H7 (cell line): ENCODE data around the gene ADRA2A. TPM values are rescaled to one million over a fixed set of nuclear protein-coding genes. Genes with fewer than 3 reads are reported as not detected.

ENCODE experiments used
- DNase-seq: peaks from one replicate; pipeline ENCODE4 v3.0.0; 2012
- H3K27me3 ChIP-seq: 2 replicates; pipeline ENCODE4 v1.6.0; 2011; ENCODE audit warnings: mild to moderate bottlenecking, low read length; ENCODE audit not compliant: control insufficient read depth, insufficient read depth
- H3K36me3 ChIP-seq: replicated peaks from 2 replicates; pipeline ENCODE4 v1.5.1; 2011; ENCODE audit warnings: low read length; ENCODE audit not compliant: control insufficient read depth, insufficient read depth
- H3K4me3 ChIP-seq: 2 replicates; pipeline ENCODE4 v1.5.1; 2011; ENCODE audit warnings: low read depth, mild to moderate bottlenecking, control low read depth, low read length, moderate library complexity; ENCODE audit not compliant: insufficient read depth
- total RNA-seq: library from RNA; depleted of rRNA; stranded (reverse); fragments of >200 nt; shearing (Covaris generic); gene quantifications from 2 replicates; pipeline ENCODE4 v1.2.3, GENCODE V29; 2014

ADRA2A gene
- total RNA-seq, 1 experiment from 2014 or later, result 1.9 TPM

GRCh38 chr10:111112333-111112732 is 35.5 kb downstream of the ADRA2A start:
- no peak for DNase-seq
- Histone ChIP-seq H3K4me3 (no peak overlapping the region), H3K27me3 (no peaks in the 10 kb centered on the region; the same call in 1 of the 2 replicates)

GRCh38 chr10:111113238-111113960 is 36.6 kb downstream of the ADRA2A start:
- no peak for DNase-seq
- no peaks in the 10 kb centered on the region for H3K36me3 ChIP-seq
- H3K27me3 ChIP-seq, result no peaks in the 10 kb centered on the region; the same call in 1 of the 2 replicates
- no peak overlapping the region for H3K4me3 ChIP-seq

More at GRCh38 chr10:111112333-111112732, 35.5 kb downstream of the ADRA2A start:
- no peaks in the 10 kb centered on the region for H3K36me3 ChIP-seq

GRCh38 chr10:111113961-111114757 is 37.3 kb downstream of the ADRA2A start:
- DNase-seq, result no peak

GRCh38 chr10:111114758-111115500 is 38.1 kb downstream of the ADRA2A start:
- Histone ChIP-seq H3K27me3 (no peaks in the 10 kb centered on the region; the same call in 1 of the 2 replicates), H3K4me3 (no peak overlapping the region), H3K36me3 (no peaks in the 10 kb centered on the region)
- no peak for DNase-seq

More at GRCh38 chr10:111113961-111114757, 37.3 kb downstream of the ADRA2A start:
- H3K4me3 ChIP-seq, result no peak overlapping the region
- no peaks in the 10 kb centered on the region for H3K36me3 ChIP-seq
- no peaks in the 10 kb centered on the region; the same call in 1 of the 2 replicates for H3K27me3 ChIP-seq

GRCh38 chr10:111116211-111116610 is 39.4 kb downstream of the ADRA2A start:
- DNase-seq, result no peak
- H3K4me3 ChIP-seq, result no peak overlapping the region
- H3K27me3 ChIP-seq, result no peaks in the 10 kb centered on the region; the same call in 1 of the 2 replicates
- no peaks in the 10 kb centered on the region for H3K36me3 ChIP-seq

GRCh38 chr10:111116762-111117445 is 40.1 kb downstream of the ADRA2A start:
- Histone ChIP-seq H3K4me3 (no peak overlapping the region), H3K36me3 (no peaks in the 10 kb centered on the region), H3K27me3 (no peaks in the 10 kb centered on the region; the same call in 1 of the 2 replicates)
- DNase-seq, result no peak

GRCh38 chr10:111117528-111118277 is 40.9 kb downstream of the ADRA2A start:
- H3K4me3 ChIP-seq, result no peak overlapping the region
- H3K36me3 ChIP-seq, result no peaks in the 10 kb centered on the region
- H3K27me3 ChIP-seq, result no peaks in the 10 kb centered on the region; the same call in 1 of the 2 replicates
- no peak for DNase-seq

GRCh38 chr10:111118758-111119157 is 41.9 kb downstream of the ADRA2A start:
- Histone ChIP-seq H3K27me3 (no peaks in the 10 kb centered on the region), H3K4me3 (no peak overlapping the region), H3K36me3 (no peaks in the 10 kb centered on the region)
- DNase-seq, result no peak

GRCh38 chr10:111119637-111120036 is 42.8 kb downstream of the ADRA2A start:
- H3K4me3 ChIP-seq, result no peak overlapping the region
- DNase-seq, result no peak
- H3K36me3 ChIP-seq, result no peaks in the 10 kb centered on the region
- no peaks in the 10 kb centered on the region for H3K27me3 ChIP-seq

GRCh38 chr10:111122127-111122526 is 45.3 kb downstream of the ADRA2A start:
- H3K27me3 ChIP-seq, result no peaks in the 10 kb centered on the region
- H3K36me3 ChIP-seq, result no peaks in the 10 kb centered on the region
- no peak for DNase-seq
- no peak overlapping the region for H3K4me3 ChIP-seq

- no peaks in the 10 kb centered on the region for H3K27me3 ChIP-seq
- H3K4me3 ChIP-seq, result no peak overlapping the region
- DNase-seq, result no peak
- no peaks in the 10 kb centered on the region for H3K36me3 ChIP-seq
These were observed 47.1 kb downstream of the ADRA2A start for GRCh38 chr10:111123883-111124282.

GRCh38 chr10:111125102-111125501 is 48.3 kb downstream of the ADRA2A start:
- no peaks in the 10 kb centered on the region for H3K36me3 ChIP-seq
- no peak overlapping the region for H3K4me3 ChIP-seq

GRCh38 chr10:111126077-111126476 is 49.2 kb downstream of the ADRA2A start:
- no peak for DNase-seq
- H3K36me3 ChIP-seq, result no peaks in the 10 kb centered on the region
- no peak overlapping the region for H3K4me3 ChIP-seq
- no peaks in the 10 kb centered on the region for H3K27me3 ChIP-seq

More at GRCh38 chr10:111125102-111125501, 48.3 kb downstream of the ADRA2A start:
- no peak for DNase-seq
- H3K27me3 ChIP-seq, result no peaks in the 10 kb centered on the region
